Neural cell (in vitro differentiated cells): Measurements from ENCODE around the gene TRMT10B. TPM values are rescaled to one million over a fixed set of nuclear protein-coding genes. Genes with fewer than 3 reads are reported as not detected.
A peak's percentile ranks its signal among the peaks of the same experiment; 100 is the strongest.

Experiments used
- H2AFZ ChIP-seq: fragments of 200-600, 300-800 bp; sonication (generic), shearing (Covaris generic); 2 replicates; pipeline ENCODE4 v1.6.0; 2014; ENCODE audit warnings: low read depth, mild to moderate bottlenecking, antibody characterized with exemption, low read length, moderate library complexity
- H3F3A ChIP-seq: fragments of 200-600 bp; shearing (Covaris generic); 2 replicates; pipeline ENCODE4 v1.6.1; 2016; ENCODE audit warnings: mild to moderate bottlenecking, moderate library complexity, mixed read lengths, antibody characterized with exemption, low read length; ENCODE audit not compliant: insufficient read depth, poor library complexity, severe bottlenecking
- H3K27ac ChIP-seq: fragments of 200-600, 300-800 bp; sonication (generic), shearing (Covaris generic); 2 replicates; pipeline ENCODE4 v1.5.1; 2014; ENCODE audit warnings: mild to moderate bottlenecking, low read length, moderate library complexity
- H3K27me3 ChIP-seq: fragments of 300-800, 200-600 bp; sonication (generic), shearing (Covaris generic); 2 replicates; pipeline ENCODE4 v1.6.0; 2014; ENCODE audit warnings: mild to moderate bottlenecking, low read depth, low read length, moderate library complexity; ENCODE audit not compliant: insufficient read depth
- H3K36me3 ChIP-seq: fragments of 300-800, 200-600 bp; sonication (generic), shearing (Covaris generic); 2 replicates; pipeline ENCODE4 v1.5.1; 2014; ENCODE audit warnings: mild to moderate bottlenecking, antibody characterized with exemption, low read length, moderate library complexity; ENCODE audit not compliant: insufficient read depth
- H3K4me2 ChIP-seq: fragments of 300-800, 200-600 bp; sonication (generic), shearing (Covaris generic); 2 replicates; pipeline ENCODE4 v1.6.0; 2014; ENCODE audit warnings: mild to moderate bottlenecking, low read length
- H3K4me3 ChIP-seq: fragments of 300-800, 200-600 bp; sonication (generic), shearing (Covaris generic); 2 replicates; pipeline ENCODE4 v1.5.1; 2014; ENCODE audit warnings: mild to moderate bottlenecking, low read length, moderate library complexity
- H3K79me2 ChIP-seq: fragments of 200-600 bp; shearing (Covaris generic); replicated peaks from 2 replicates; pipeline ENCODE4 v1.6.0; 2014; ENCODE audit warnings: mild to moderate bottlenecking, low read length, moderate library complexity; ENCODE audit not compliant: insufficient read depth
- H3K9ac ChIP-seq: fragments of 300-800, 200-600 bp; sonication (generic), shearing (Covaris generic); 2 replicates; pipeline ENCODE4 v1.6.1; 2016; ENCODE audit warnings: mild to moderate bottlenecking, low read length, mixed read lengths
- H3K9me2 ChIP-seq: fragments of 200-600 bp; shearing (Covaris generic); 2 replicates; pipeline ENCODE4 v1.6.1; 2016; ENCODE audit warnings: mild to moderate bottlenecking, low read length, mixed read lengths; ENCODE audit not compliant: insufficient read depth
- H3K9me3 ChIP-seq: fragments of 200-600, 300-800 bp; sonication (generic), shearing (Covaris generic); 2 replicates; pipeline ENCODE4 v1.6.1; 2016; ENCODE audit warnings: mild to moderate bottlenecking, mixed run types, low read length, moderate library complexity, mixed read lengths
- H4K20me1 ChIP-seq: fragments of 200-600 bp; shearing (Covaris generic); 2 replicates; pipeline ENCODE4 v1.6.1; 2016; ENCODE audit warnings: mild to moderate bottlenecking, mixed run types; ENCODE audit not compliant: insufficient read depth
- EP300 ChIP-seq: fragments of 450-650 bp; conservative IDR thresholded peaks from 2 replicates; pipeline ENCODE4 v1.6.1; 2014; ENCODE audit warnings: antibody characterized with exemption, mild to moderate bottlenecking, moderate library complexity; ENCODE audit not compliant: poor library complexity, severe bottlenecking
- EZH2 ChIP-seq: fragments of 200-600, 300-800 bp; shearing (Covaris generic), sonication (generic); IDR thresholded peaks from 2 replicates; pipeline ENCODE4 v1.6.1; 2014; ENCODE audit warnings: antibody characterized with exemption, low read length, borderline replicate concordance, mild to moderate bottlenecking; ENCODE audit not compliant: insufficient read depth, poor library complexity, severe bottlenecking
- MXI1 ChIP-seq: fragments of 450-650 bp; conservative IDR thresholded peaks from 2 replicates; pipeline ENCODE4 v1.6.1; 2014; ENCODE audit warnings: antibody characterized with exemption, mild to moderate bottlenecking; ENCODE audit not compliant: poor library complexity, severe bottlenecking
- POLR2AphosphoS5 ChIP-seq: IDR thresholded peaks from 2 replicates; pipeline ENCODE4 v1.6.1; 2012
- RAD21 ChIP-seq: fragments of 450-650 bp; conservative IDR thresholded peaks from 2 replicates; pipeline ENCODE4 v1.6.1; 2014; ENCODE audit warnings: antibody characterized with exemption, mild to moderate bottlenecking, moderate library complexity
- SMC3 ChIP-seq: fragments of 450-650 bp; conservative IDR thresholded peaks from 2 replicates; pipeline ENCODE4 v1.6.1; 2014; ENCODE audit warnings: antibody characterized with exemption, mild to moderate bottlenecking, moderate library complexity; ENCODE audit not compliant: poor library complexity
- TAF1 ChIP-seq: IDR thresholded peaks from 2 replicates; pipeline ENCODE4 v1.6.1; 2012; ENCODE audit warnings: low read depth
- polyA plus RNA-seq: library from polyadenylated mRNA; depleted of rRNA; stranded (reverse); fragments of >200 nt; gene quantifications from 2 replicates; pipeline ENCODE4 v1.2.3, GENCODE V29; 2014
- TF ChIP-seq, protein P1 (sequence below): IDR thresholded peaks from 2 replicates; pipeline ENCODE4 v1.6.1; 2012; ENCODE audit warnings: borderline replicate concordance
- TF ChIP-seq, protein P2 (sequence below): fragments of 450-650 bp; IDR thresholded peaks from 2 replicates; pipeline ENCODE4 v1.5.1; 2014; ENCODE audit warnings: antibody characterized with exemption, mild to moderate bottlenecking, moderate library complexity; ENCODE audit not compliant: poor library complexity, severe bottlenecking

TRMT10B gene
- polyA plus RNA-seq, 1 donor from 2014 or later: 11.2 TPM

DNA sequence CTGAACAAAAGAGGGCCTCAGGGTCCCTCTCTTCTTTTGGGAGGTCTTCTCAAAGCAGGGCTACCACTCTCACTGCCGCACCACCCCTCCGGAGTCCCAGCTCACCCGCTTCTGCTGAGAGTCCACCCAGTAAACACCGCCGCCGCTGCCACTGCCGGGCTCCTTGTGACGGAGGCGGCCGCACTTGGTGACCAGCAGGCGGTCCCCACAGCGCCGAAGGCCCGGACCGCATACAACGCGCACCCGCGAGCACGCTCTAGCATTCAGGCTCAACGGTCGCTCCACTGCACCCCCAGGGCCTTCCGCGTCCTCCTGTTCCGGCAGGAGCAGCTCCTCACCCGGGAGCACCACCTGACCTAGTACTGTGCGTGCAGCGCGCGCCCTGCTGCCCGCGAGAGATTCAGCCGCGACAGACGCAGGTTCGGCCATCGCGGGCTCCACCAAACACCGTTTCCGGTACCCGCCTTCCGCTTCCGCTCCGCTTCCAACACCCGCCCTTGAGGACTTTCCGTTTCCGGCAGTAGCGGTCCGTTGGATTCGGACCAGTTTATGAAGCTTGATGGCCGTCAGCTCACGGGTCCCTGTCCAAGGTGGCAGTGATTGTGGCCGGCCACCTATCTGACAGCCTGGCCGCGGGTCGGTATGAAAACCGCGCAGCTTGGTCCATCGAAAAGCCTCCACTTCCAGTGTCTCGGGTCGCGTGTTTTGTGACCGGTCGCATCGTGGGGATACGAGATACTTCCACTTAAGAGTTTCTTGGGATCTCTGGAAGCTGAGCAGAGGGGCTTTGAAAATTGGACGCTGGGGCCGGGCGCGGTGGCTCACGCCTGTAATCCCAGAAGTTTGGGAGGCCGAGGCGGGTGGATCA is 31.2 kb downstream of the TRMT10B start, which contains the start of gene EXOSC3:
TSS of gene EXOSC3 (minus strand) at position 449 of the 868 bp plus-strand sequence. CDS start at position 429, 20 bp downstream.
- no peaks in the 10 kb centered on the region for H3K9me2 ChIP-seq
- peak within 1 kb of the TSS; percentile 78 for H3K27ac ChIP-seq
- H3K4me2 ChIP-seq: peak within 1 kb of the TSS; percentile 96
- no peaks in the 10 kb centered on the region for H3K36me3 ChIP-seq
- H3K4me3 ChIP-seq: peak within 1 kb of the TSS; percentile 81
- TF ChIP-seq, protein P1, sequence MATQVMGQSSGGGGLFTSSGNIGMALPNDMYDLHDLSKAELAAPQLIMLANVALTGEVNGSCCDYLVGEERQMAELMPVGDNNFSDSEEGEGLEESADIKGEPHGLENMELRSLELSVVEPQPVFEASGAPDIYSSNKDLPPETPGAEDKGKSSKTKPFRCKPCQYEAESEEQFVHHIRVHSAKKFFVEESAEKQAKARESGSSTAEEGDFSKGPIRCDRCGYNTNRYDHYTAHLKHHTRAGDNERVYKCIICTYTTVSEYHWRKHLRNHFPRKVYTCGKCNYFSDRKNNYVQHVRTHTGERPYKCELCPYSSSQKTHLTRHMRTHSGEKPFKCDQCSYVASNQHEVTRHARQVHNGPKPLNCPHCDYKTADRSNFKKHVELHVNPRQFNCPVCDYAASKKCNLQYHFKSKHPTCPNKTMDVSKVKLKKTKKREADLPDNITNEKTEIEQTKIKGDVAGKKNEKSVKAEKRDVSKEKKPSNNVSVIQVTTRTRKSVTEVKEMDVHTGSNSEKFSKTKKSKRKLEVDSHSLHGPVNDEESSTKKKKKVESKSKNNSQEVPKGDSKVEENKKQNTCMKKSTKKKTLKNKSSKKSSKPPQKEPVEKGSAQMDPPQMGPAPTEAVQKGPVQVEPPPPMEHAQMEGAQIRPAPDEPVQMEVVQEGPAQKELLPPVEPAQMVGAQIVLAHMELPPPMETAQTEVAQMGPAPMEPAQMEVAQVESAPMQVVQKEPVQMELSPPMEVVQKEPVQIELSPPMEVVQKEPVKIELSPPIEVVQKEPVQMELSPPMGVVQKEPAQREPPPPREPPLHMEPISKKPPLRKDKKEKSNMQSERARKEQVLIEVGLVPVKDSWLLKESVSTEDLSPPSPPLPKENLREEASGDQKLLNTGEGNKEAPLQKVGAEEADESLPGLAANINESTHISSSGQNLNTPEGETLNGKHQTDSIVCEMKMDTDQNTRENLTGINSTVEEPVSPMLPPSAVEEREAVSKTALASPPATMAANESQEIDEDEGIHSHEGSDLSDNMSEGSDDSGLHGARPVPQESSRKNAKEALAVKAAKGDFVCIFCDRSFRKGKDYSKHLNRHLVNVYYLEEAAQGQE: no peak
- peak; percentile 55 for TF ChIP-seq RAD21
- TF ChIP-seq, protein P2, sequence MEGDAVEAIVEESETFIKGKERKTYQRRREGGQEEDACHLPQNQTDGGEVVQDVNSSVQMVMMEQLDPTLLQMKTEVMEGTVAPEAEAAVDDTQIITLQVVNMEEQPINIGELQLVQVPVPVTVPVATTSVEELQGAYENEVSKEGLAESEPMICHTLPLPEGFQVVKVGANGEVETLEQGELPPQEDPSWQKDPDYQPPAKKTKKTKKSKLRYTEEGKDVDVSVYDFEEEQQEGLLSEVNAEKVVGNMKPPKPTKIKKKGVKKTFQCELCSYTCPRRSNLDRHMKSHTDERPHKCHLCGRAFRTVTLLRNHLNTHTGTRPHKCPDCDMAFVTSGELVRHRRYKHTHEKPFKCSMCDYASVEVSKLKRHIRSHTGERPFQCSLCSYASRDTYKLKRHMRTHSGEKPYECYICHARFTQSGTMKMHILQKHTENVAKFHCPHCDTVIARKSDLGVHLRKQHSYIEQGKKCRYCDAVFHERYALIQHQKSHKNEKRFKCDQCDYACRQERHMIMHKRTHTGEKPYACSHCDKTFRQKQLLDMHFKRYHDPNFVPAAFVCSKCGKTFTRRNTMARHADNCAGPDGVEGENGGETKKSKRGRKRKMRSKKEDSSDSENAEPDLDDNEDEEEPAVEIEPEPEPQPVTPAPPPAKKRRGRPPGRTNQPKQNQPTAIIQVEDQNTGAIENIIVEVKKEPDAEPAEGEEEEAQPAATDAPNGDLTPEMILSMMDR: peak; percentile 48
- TF ChIP-seq POLR2AphosphoS5: peak; percentile 97
- TF ChIP-seq EZH2: no peak
- peak; percentile 60 for TF ChIP-seq EP300
- peak; percentile 59 for TF ChIP-seq SMC3
- peak; percentile 54 for TF ChIP-seq TAF1
- TF ChIP-seq MXI1: peak; percentile 92
- H3K79me2 ChIP-seq: peaks cover 21% of the 10 kb centered on the region
- no peaks in the 10 kb centered on the region for H4K20me1 ChIP-seq
- H3K9ac ChIP-seq: peak within 1 kb of the TSS; percentile 83
- no peaks in the 10 kb centered on the region for H3F3A ChIP-seq
- no peaks in the 10 kb centered on the region for H3K9me3 ChIP-seq
- no peaks in the 10 kb centered on the region for H3K27me3 ChIP-seq
- H2AFZ ChIP-seq: peak within 1 kb of the TSS; percentile 97

DNA sequence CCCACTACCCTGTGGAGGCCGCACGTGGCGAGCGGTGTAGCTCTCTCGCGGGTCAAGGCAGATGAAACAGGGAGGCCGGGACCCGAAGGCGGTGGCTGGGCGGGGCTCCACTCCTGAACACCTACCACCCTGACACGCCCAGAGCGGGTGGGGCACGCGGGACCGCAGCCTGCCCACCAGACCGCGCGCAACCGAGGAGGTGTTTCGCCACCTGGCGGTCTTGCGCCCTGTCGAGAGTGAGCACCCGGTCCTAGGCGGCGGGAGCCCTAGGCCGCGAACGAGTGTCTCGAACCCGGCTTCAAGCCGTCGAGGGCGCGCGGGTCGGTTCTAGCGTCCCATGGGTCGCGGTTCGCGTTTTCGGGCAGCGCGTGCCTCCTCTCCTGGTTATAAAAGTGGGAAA is 33.5 kb downstream of the TRMT10B start:
- no peak overlapping the region for H2AFZ ChIP-seq

More for the DNA sequence above, 33.5 kb downstream of the TRMT10B start:
- no peaks in the 10 kb centered on the region for H3K36me3 ChIP-seq
- no peaks in the 10 kb centered on the region for H3K27me3 ChIP-seq
- H3K4me2 ChIP-seq: no peak overlapping the region
- H3K4me3 ChIP-seq: no peak overlapping the region
- no peaks in the 10 kb centered on the region for H3K9me2 ChIP-seq
- no peaks in the 10 kb centered on the region for H3K9me3 ChIP-seq
- no peak for TF ChIP-seq RAD21
- no peak for TF ChIP-seq POLR2AphosphoS5
- TF ChIP-seq, protein P2: no peak
- TF ChIP-seq EP300: no peak
- TF ChIP-seq, protein P1: no peak
- no peak for TF ChIP-seq EZH2
- no peak for TF ChIP-seq MXI1
- TF ChIP-seq TAF1: no peak
- no peak for TF ChIP-seq SMC3
- no peaks in the 10 kb centered on the region for H3F3A ChIP-seq
- no peak overlapping the region for H3K9ac ChIP-seq
- no peak overlapping the region for H3K27ac ChIP-seq
- peaks cover 21% of the 10 kb centered on the region for H3K79me2 ChIP-seq
- no peaks in the 10 kb centered on the region for H4K20me1 ChIP-seq
